Measurements from ENCODE around the gene SUN2.
A peak's percentile ranks its signal among the peaks of the same experiment; 100 is the strongest.

SUN2 gene

DNA sequence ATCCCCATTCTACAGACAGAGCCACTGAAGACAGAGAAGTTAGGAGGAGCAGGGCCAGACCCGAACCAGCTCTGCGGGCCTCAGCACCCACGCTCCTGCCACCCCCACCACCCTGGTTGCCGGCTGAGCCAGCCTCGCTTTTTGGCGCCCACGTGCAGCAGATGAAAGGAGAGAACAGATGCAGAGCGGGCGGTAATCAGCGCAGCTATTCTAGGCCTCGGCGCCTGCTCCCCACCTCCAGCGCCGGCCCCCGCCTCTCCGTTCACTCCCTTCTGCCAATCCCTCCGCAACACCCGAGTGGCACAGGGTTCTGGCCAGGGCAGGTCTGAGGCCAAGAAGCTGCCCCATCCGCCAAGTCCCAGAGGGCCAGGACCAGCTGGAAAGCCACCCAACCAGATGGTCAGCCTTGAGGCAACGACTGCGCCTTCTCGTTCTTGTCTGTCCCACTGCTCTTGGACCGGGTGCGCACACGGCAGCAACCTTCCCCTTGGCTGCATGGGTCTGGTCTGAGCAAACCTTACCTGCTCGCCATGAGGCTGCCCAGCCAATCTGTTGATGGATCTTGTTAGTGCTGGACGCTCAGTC lies 21.4 kb upstream of the SUN2 start:
- DNase-seq (ENCODE audit: low read depth in 2 of 2) = no peak

DNA sequence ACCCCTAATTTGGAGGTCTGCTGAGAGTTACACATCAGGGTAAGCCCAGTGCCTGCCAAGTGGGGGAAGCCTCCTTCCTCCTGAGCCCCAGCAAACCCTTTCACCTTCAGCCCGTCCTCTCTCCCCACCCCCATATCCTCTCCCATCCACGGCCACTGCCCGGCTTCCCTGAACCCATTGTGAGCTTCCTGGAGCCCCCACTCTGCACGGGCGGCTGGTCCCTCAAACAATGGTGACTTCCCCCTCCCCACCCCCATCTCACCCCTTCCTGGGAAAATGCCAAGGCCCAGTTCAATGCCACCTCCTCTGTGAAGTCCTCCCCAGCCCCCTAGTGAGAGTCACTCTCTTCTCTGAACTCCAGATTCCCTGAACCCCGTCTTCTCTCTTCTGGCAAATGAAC lies 20.3 kb upstream of the SUN2 start:
- no peak for DNase-seq (ENCODE audit: low read depth in 2 of 2)

DNA sequence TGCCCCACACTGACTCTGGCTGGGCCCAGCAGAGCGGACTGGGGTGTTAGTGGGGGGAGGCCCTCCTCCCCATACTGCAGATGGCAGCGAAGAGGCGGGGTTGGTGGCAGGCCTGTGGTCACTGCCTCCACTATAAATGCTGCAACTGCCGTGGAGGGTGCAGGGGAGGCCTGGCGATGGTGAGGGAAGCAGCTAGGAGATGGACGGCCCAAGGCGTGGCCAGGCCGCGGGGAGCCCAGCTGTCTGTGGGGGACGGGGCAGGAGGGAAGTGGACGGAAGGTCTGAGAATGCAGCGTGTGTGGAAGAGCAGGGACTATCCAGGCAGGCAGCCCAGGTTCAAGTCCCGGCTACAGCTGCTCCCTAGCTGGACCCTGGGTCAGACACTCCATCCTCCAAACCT lies 19.9 kb upstream of the SUN2 start:
- DNase-seq (ENCODE audit: low read depth in 2 of 2) = no peak

DNA sequence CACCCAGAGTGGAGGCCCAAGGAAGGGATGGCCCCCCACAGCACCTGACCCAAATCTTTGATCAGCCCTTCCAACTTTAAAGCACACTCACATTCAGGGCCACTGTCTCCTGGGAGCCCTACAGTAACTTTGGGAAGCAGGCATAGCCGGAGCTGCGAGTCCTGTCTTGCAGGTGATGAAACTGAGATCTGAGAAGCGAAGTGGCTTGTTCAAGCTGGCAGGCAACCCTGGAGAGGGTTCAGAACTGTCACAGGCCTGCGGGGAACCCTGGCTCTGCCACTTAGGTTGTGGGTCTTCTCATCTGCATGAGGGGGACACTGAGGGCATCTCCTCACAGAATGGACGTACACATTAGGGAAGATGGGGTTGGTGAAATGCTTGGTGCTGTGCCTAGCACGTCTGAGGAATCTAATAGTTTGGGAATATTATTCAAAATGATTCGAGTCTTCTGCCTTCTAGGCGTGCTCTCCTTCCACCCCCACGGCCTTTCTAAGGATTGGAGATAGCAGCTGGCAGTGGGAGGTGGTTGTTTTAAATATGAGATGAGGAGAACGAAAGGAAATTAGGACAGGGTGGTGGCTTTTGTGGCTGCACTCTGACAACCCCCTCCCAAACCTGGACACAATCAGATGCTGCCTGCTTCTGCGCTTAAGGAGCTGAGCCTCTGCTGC lies 18.8 kb upstream of the SUN2 start:
- DNase-seq (ENCODE audit: low read depth in 2 of 2) = no peak

DNA sequence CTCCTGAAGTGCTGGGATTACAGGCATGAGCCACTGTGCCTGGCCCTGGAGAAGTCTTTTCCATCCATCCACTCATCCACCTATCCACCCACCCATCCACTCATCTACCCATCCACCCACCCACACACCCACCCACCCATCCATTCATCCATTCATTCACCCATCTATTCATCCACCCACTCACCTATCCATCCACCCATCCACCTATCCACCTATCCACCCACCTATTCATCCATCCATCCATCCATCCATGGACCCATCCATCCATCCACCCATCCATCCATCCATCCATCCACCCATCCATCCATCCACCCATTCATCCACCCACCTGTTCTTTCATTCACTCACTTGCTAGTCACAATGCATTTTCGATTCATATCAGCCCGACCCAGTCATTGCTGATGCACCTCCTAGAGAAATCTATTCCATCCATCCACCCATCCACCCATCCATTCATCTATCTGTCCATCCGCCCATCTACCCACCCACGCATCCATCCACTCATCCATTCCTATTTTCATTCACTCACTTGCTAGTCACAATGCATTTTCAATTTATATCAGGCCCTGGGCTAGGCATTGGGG lies 17.7 kb upstream of the SUN2 start:
- DNase-seq (ENCODE audit: low read depth in 2 of 2) = no peak

DNA sequence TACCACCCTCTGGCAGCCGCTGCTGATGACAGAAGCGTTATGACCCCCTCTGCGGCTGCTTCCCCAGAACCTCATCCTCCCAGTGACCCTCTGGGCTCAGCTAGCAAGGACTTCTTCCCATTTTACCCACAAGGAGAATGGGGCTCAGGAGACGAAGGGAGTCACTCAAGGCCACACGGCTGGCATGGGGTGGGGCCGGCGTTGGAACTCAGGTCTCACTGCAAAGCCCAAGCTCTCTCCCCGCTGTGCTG lies 16.8 kb upstream of the SUN2 start:
- no peak for DNase-seq (ENCODE audit: low read depth in 2 of 2)

DNA sequence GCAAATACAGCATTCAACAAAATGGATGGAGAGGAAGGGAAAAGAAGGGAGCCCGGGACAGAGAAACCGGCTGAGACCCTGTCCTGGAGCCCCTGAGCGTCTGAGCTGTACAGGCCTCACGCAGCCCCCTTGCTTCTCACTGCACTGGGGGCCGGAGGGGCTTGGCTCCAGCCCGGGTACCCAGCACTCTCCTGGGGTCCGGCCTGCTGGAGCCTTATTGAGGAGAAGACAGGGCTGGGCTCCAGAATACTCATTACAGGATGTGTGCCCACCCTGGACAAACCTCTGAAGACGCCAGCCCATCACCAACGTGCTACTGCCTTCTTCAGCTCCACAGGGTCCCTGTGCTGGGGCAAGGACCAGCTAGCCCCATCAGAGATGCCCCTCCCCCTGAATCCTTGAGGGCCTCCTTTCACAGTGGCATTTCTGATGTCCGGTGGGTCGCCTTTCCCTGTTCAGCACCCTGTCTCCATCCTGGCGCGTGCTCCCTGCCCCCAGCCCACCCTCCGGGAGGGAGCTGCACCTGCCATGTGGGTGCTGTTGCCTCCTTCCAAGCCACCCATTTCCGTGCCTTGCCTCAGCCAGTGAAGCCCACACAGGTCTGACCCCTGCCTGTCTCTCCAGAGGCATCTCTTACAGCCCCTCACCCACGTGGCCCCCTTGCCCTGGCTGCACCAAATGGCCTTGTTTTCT lies 14.6 kb upstream of the SUN2 start:
- no peak for DNase-seq (ENCODE audit: low read depth in 2 of 2)

DNA sequence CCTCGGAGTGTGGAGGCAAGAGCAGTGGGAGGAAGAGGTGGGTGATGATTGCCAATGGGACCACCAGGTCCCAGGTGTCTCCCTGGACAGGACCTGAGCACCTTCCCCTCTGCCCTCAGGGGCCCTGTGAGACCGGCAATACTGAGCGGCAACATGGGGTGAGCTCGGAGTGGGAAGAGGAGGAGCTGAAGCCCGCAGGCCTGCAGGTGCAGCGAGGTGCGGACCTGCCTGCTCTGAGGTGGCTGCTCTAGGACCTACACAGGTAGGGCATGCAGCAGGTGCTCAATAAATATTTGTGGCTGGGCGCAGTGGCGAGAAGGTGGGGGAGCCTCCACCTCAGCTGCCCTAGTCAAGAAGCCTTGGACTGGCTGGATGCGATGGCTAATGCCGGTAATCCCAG lies 12.2 kb upstream of the SUN2 start:
- no peak for DNase-seq (ENCODE audit: low read depth in 2 of 2)

DNA sequence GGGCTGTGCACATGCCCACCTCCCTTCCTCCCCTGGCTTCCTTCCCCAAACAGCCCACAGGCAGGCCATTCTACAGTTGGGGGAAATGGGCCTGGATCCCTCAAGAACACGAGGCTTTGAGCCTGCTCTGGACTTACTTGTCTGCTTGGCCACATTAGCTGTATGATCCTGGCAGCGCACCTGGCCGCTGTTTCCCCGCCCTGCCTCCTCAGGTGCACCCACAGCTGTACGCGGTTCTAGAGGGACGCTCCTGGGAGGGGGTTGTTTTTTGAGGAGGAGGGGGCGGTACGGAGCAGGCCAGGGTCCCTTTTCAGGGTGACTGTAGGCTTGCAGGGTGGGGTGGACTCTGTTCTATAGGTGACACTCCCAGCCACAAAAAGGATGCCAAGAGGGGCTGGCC lies 11.5 kb upstream of the SUN2 start:
- DNase-seq (ENCODE audit: low read depth in 2 of 2) = no peak

DNA sequence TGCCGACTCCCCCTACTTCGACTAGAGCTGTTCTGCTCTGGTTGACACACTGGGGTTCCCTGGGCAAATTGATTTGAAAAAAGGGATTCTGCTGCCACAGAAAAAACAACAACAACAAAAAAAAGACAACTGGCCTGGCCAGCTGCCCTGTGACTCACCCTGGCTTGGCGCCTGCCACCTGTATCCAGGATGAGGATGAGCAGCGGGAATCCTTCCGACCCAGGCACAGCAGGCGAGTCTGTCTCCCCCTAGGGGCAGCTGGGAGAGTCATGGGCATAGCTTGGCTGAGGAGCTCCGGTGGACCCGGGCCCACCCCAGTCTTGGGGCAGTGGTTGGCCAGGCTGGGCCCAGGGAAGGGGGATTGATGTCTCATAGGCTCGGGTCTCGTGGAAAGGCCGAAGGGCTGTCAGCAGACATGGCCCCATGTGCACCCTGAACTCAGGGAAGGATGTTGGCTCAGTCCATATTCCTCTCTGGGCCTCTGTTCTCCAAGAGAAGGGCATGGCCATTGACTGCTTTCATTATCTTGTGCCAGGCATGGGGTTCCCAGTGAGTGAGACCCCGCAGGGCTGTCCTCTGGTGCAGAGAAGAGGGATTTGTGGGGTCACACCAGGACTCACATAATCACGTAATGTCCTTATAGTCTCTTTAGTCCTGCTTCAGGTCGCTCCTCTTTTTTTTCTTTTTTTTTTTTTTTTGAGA lies 10.4 kb upstream of the SUN2 start:
- DNase-seq (ENCODE audit: low read depth in 2 of 2) = no peak

DNA sequence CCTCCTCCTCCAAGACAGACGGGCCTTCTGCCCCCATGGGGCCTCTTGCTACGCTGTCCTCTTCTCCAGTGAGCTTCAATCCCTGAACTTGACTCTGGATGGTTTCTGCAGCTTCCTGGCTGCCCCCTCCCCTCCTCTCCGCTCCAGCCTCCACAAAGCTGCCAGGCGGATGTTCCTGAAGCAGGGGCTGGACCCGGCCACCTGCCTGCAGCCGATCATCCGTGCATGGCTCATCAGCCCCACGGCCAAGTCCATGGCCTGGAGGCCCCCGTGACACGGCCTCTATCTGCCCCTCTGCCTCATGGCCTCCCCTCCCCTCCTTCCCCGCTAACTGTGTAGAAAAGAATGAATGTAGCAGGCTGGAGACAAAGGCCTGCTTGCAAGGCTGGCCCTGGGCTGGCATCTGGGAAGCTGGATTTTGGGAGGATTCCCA lies 6.8 kb upstream of the SUN2 start:
- no peak for DNase-seq (ENCODE audit: low read depth in 2 of 2)

DNA sequence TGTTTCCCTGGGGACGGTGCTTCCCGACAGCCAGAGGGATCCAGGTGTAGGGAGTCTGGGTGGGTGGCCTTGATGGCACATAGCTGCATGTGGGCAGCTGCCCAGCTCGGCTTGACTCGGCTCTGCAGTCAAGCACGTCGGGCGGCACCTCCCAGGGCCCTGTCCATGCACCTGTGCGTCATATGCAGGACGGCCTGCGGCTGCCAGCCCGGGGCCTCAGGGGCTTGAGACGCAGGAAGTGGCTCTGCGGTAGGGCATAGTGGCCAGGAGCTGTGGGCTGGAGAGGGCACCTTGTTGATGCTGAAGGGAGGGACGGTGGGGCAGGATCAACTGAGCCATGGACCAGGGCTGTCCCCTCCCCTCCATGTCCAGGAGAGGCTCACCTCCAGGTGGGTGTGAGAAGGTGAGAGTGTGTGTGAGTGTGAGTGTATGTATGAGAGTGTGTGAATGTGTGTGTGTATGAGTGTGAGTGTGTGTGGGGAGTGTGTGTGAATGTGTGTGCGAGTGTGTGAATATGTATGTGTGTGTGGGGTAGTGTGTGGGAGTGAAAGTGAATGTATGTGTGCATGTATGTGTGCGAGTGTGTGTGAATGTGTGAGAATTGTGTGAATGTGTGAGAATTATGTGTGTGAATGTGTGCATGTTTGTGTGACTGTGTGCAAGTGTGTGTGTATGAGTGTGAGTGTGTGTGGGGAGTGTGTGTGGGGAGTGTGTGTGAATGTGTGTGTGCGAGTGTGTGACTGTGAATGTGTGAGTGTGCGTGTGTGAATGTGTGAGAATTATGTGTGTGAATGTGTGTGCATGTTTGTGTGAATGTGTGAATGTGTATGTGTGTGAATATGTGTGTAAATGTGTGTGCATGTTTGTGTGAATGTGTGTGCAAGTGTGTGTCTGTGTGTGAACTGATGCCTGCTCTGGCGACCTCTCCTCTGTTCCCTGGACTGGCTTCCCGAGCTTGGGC lies 5.7 kb upstream of the SUN2 start:
- no peak for DNase-seq (ENCODE audit: low read depth in 2 of 2)

DNA sequence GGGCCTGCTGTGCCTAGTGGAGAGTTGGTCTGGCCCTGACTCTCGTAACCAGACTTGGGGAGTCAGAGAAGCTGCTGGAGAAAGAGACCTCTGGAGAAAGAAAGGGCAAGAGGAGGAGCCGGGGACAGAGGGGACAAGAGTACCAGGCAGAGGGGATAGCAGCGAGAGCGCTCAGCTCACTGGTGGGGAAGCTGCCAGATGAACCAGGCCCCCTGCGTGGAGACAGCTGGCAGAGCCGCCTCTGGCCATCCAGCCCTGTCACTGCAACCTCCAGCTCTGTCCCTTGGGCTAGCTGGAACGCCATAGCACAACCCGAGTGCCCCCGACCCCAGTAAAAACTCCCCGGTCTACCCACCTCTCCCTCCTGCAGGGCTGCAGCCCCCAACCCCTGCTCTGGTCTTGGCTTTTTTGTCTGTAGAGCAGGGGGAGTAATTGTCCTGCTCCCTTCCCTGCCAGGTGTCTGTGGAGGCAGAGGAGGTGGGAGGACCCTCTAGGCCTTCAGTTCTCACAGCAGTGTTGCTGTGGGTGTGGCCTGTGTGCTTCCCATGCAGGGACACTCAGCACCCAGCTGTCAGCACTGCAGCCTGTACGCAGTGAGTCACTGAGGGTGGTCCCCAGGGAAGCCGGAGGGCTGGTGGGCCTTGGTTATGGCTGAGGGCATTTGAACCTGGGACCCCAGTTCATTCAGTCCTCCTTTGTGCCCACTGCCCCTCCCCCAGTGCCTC lies 4.8 kb upstream of the SUN2 start:
- DNase-seq (ENCODE audit: low read depth in 2 of 2) = no peak

DNA sequence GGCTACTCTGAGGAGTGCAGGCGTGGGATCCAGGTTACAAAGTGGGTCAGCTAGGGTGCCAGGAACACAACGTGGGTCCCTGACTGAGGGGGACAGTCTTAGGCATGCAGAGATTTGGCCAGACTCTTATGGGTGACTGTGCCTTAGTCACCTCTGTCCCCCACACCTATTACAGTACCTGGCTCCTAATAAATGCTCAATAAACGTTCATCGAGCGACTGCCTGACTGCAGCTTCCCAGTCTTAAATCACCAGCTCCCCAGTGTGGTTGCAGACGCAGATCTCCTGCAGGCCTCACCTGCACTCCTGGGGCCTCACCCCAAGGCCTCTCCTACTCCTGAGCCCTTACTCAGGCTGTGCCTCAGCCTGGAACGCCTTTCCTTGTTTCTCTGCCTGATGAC lies 3.2 kb upstream of the SUN2 start:
- DNase-seq (ENCODE audit: low read depth in 2 of 2) = no peak

DNA sequence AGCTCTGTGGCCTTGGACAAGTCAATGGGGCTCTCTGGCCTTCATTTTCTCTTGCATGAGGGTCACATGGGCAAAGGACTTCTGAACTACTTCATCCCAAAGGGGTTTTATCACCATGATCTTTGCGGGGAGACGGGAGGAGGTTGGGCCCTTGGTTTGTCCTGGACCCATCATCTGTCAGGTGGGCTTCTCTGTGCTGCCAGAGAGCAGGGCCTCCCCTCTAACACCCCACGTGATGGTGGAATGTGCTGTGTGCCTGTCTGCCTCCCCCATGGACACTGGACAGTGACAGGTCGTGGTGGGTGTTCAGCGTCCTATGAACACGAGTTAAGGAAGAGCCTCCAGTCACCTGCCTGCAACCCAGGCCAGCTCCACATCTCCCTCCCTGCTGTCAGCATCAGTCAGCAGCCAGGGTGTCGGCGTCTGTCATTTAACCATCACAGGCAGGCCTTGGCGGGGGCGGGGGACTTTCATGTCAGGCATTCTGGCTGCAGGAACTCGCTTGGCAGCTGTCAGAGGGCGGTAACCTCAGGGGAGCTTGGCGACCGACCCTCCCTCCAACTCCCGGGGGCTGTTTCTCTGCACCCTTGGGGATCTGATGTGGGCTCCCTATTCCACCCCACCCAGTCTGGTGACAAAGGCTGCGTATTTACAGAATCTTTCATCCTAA lies 2.6 kb upstream of the SUN2 start:
- peak; percentile 52 to 59 for DNase-seq (ENCODE audit: low read depth in 2 of 2)

DNA sequence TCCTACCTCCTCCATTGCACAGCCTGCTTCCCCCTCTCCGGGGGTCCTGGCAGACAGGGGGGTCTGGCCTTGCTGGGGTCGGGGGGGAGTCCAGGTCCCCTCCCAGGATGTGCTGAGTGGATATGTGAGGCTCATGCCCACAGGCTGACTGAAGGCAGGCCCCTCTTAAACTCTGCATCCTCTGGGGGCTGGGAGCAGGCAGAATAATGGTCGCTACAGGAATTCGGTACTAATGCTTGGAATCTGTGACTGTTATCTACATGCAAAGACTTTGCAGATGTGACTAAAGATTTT lies 1.6 kb upstream of the SUN2 start:
- no peak for DNase-seq (ENCODE audit: low read depth in 2 of 2)

DNA sequence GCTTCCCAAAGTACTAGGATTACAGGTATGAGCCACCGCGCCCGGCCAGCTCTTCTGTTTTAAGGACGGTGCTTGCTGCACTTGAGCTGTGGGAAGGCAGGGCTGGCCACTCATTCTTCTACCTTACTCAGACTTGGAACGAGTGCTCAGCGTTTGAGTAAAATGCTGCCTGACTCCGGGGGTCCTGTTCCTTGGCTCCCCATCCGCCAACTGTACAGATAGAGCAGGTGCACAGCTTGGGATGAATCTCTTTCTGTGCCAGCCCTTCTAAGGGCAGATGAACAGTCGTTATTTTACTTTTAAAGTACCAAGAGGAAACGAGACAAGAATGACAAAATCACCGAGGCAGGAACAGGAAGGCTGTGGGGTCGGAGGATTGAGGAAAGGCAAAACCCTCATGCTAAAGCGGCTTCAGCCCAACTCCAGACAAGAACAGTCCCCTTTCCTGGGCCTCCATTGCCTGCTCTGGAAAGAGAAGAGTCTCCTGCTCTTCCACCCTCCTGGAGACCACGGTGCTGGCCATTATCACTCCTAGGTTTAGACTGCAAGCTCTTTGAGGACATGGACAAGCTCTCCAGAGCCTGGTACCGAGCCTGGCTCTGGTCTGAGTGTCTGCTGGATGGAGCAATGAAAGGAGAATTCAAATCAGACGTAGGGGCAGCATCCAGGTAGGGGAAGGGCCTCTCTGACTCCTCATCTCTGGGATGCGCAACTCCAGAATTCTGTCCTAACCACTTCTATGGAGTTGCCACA lies 1.1 kb upstream of the SUN2 start:
- DNase-seq (ENCODE audit: low read depth in 2 of 2) = no peak

DNA sequence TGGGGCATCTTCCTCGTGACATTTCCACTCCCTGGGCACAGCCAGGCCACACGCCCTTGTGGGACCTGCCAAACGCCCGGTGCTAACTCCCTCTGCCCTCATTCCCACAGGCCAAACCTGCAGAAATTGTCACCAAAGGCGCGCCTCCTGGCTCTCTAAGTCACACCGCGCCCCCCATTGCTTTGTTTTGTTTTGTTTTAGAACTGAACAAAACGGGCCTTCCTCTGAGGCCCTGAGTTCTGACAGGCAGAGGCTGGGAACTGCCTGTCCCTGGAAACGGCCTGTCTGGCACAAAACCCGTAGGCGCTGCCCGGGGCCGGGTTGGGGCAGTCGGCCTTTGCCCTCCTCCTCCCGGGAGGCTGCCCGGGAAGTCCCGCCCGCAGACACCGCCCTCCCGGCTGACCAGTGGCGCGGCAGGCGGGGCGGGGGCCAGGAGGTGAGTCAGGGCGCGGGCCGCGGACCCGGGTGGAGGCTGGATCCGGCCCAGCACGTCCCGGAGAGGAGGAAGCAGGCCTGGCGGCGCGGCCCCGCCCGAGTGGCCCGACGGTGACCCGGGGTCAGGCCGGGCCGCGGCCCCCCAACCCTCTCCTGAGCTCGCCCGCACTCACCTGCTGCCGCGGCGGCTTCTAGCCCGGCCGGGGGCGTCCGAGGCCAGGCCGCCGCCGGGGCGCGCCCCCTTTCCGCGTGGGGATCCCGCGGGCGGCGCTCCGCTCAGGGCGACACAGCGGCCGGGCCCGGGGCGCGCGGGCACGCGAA lies 465 bp downstream of the SUN2 start:
- no peak for DNase-seq (ENCODE audit: low read depth in 2 of 2)

DNA sequence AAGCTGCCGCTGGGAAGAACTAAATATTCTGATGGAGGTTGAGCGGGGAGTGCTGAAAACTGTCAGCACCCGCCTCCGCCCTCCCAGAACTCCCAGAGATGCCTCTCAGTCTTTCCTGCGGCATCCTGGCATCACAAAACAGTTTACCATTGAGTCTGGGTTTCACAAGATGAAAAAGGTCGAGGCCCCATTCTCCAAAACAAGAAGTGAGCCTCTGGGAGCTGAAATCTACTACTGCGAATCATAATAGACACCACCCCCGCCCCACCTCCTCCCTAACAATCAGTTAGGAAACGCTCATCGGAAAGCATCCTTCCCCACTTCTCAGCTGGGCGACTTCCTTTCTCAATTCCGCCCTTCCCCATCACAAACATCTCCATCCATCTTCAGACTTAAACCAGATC lies 1.0 kb downstream of the SUN2 start:
- no peak for DNase-seq (ENCODE audit: low read depth in 2 of 2)
